GM12865 (cell line): ENCODE data around the gene RAPGEF2.

Source experiments
- DNase-seq: peaks from one replicate; pipeline ENCODE4 v3.0.0; 2010; ENCODE audit warnings: low read depth
- H3K4me3 ChIP-seq: 2 replicates; pipeline ENCODE4 v1.5.1; 2011; ENCODE audit warnings: mild to moderate bottlenecking, low read depth, low read length, control low read depth
- TF ChIP-seq, protein P1 (sequence below): IDR thresholded peaks from 2 replicates; pipeline ENCODE4 v1.5.1; 2011; ENCODE audit warnings: low read length, control low read depth, low read depth, inconsistent platforms; ENCODE audit not compliant: insufficient read depth; ENCODE audit errors: missing control alignments

RAPGEF2 gene

GRCh38 chr4:159224408-159224807, 121.5 kb downstream of the RAPGEF2 start:
- no peak overlapping the region for H3K4me3 ChIP-seq
- no peak for DNase-seq
- TF ChIP-seq, protein P1, sequence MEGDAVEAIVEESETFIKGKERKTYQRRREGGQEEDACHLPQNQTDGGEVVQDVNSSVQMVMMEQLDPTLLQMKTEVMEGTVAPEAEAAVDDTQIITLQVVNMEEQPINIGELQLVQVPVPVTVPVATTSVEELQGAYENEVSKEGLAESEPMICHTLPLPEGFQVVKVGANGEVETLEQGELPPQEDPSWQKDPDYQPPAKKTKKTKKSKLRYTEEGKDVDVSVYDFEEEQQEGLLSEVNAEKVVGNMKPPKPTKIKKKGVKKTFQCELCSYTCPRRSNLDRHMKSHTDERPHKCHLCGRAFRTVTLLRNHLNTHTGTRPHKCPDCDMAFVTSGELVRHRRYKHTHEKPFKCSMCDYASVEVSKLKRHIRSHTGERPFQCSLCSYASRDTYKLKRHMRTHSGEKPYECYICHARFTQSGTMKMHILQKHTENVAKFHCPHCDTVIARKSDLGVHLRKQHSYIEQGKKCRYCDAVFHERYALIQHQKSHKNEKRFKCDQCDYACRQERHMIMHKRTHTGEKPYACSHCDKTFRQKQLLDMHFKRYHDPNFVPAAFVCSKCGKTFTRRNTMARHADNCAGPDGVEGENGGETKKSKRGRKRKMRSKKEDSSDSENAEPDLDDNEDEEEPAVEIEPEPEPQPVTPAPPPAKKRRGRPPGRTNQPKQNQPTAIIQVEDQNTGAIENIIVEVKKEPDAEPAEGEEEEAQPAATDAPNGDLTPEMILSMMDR, result no peak

GRCh38 chr4:159227378-159227777, 124.5 kb downstream of the RAPGEF2 start:
- TF ChIP-seq, protein P1, result no peak
- H3K4me3 ChIP-seq, result no peak overlapping the region
- DNase-seq, result no peak

DNA sequence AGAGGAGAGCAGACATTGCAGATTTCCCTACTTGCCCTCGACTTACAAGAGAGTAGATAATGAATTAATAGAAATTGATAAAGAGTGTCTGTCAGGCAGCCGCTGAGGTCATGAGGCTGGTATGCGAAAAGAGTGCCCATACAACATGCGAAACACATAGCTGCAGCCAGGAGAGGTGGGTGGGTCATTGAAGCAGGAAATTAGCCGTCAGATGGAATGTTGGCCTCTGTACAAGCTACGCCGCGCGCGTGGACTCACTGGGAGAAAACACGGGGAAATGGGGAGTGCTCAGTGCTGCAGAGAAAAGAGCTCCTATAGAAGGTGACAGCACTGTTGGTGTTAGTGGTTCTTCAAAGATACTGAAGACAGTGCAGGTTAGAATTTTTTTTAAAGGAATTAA, 125.1 kb downstream of the RAPGEF2 start:
- TF ChIP-seq, protein P1, result no peak
- no peak for DNase-seq
- H3K4me3 ChIP-seq, result no peak overlapping the region

- no peak overlapping the region for H3K4me3 ChIP-seq
- no peak for DNase-seq
- TF ChIP-seq, protein P1, result no peak
Observed at GRCh38 chr4:159229164-159229563, 126.3 kb downstream of the RAPGEF2 start.

GRCh38 chr4:159232465-159233106, 129.7 kb downstream of the RAPGEF2 start:
- H3K4me3 ChIP-seq, result no peak overlapping the region
- DNase-seq, result no peak

DNA sequence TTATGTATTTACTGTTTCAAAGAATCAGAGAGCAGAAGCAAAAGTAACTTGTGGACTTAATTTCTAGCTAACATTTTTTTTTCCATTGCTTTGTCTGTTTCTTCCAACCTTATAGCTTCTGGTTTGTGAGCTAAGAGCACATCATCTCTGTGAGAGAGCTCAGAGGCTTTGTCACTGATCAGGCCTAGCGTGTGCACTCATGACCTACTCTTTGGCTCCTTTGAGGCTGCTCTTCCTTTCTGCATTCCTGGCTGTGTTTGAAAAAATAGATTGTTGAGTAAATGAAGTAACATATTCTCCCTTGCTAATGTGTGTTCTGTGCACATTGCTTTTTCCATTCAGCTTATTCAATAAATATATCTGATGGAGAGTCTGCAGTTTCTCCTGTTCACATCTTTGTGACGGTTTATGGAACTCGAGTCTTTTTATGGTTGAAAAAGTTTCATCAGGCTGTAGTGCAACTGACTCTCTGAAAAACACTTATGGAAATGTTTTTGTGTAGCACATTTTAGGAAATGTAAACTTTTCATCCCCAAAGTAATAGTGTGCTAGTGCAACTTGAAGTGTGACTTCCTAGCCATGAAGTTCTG, 133.0 kb downstream of the RAPGEF2 start:
- TF ChIP-seq, protein P1, result no peak
- no peak for DNase-seq
- no peak overlapping the region for H3K4me3 ChIP-seq

More at GRCh38 chr4:159232465-159233106, 129.7 kb downstream of the RAPGEF2 start:
- TF ChIP-seq, protein P1, result no peak

GRCh38 chr4:159237975-159238374, 135.1 kb downstream of the RAPGEF2 start:
- TF ChIP-seq, protein P1, result no peak
- no peak for DNase-seq
- H3K4me3 ChIP-seq, result no peak overlapping the region
